ENCODE results near the gene PLA2G6.

Gene PLA2G6

GRCh38 chr22:38077595-38077994 is 104.0 kb downstream of the PLA2G6 start:
- Histone ChIP-seq H3K4me2 (ENCODE audit: low read length) (no peak overlapping the region), H2AFZ (no peak overlapping the region), H3K9ac (no peak overlapping the region), H3K4me1 (no peaks in the 10 kb centered on the region), H3K27me3 (ENCODE audit: control insufficient read depth, insufficient read depth, low read length) (no peaks in the 10 kb centered on the region), H3K9me3 (ENCODE audit: control insufficient read depth, low read length) (no peaks in the 10 kb centered on the region), H3K27ac (no peak overlapping the region), H3K4me3 (ENCODE audit: low read depth, low read length) (no peak overlapping the region), H3K79me2 (no peaks in the 10 kb centered on the region), H3K36me3 (ENCODE audit: control insufficient read depth, insufficient read depth, low read length) (no peaks in the 10 kb centered on the region)
- no peak for TF ChIP-seq CTCF (IDR thresholded peaks at IDR 0.05)

DNA sequence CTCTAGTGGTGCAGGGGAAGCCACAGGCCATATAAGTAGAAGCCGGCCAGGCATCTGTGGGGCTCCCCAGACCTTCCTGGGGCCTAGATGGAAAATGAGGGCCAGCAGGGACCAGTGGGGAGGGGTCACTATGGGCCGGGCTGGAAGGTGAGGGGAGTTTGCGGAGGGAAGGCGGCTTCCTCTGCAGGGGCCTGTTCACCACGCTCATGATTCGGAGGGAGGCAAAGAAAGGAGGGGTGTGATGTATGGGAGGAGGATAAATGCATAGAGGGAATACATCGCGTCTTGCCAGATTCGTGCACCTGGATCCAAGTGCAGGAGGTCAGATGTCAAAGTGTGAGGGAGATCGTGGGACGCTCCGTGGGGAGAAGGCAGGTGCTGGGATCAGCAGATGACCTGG is 104.5 kb downstream of the PLA2G6 start:
- Histone ChIP-seq H3K36me3 (ENCODE audit: control insufficient read depth, insufficient read depth, low read length) (no peaks in the 10 kb centered on the region), H3K9ac (no peak overlapping the region), H3K27ac (no peak overlapping the region), H3K9me3 (ENCODE audit: control insufficient read depth, low read length) (no peaks in the 10 kb centered on the region), H3K79me2 (no peaks in the 10 kb centered on the region), H3K4me3 (ENCODE audit: low read depth, low read length) (no peak overlapping the region), H3K4me2 (ENCODE audit: low read length) (no peak overlapping the region), H3K27me3 (ENCODE audit: control insufficient read depth, insufficient read depth, low read length) (no peaks in the 10 kb centered on the region), H2AFZ (no peak overlapping the region), H3K4me1 (no peaks in the 10 kb centered on the region)
- TF ChIP-seq CTCF (IDR thresholded peaks at IDR 0.05): no peak

DNA sequence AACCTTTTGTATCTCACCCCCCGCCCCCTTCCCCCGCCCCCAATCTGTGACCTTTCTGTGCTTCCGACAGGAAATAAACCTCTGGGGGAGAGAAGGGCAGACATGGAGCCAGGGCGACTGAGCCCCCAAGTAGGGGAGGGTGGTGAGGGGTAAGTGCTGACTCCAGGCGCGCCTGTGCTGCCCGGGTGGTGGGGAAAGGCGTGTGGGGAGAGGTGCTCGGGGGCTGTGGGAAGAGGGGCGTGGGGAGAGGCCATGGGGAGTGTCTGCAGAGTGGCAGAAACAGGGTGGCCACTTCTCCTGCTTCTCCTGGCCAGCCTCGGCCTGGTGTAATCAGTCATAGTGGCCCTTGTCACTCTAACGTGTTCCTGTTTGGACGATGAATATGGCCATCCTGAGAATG is 105.7 kb downstream of the PLA2G6 start:
- Histone ChIP-seq H3K4me1 (no peaks in the 10 kb centered on the region), H3K36me3 (ENCODE audit: control insufficient read depth, insufficient read depth, low read length) (no peaks in the 10 kb centered on the region), H3K4me3 (ENCODE audit: low read depth, low read length) (no peak overlapping the region), H3K9me3 (ENCODE audit: control insufficient read depth, low read length) (no peaks in the 10 kb centered on the region), H3K79me2 (no peaks in the 10 kb centered on the region), H2AFZ (no peak overlapping the region), H3K27ac (no peak overlapping the region), H3K4me2 (ENCODE audit: low read length) (no peak overlapping the region), H3K27me3 (ENCODE audit: control insufficient read depth, insufficient read depth, low read length) (no peaks in the 10 kb centered on the region), H3K9ac (no peak overlapping the region)
- TF ChIP-seq CTCF (IDR thresholded peaks at IDR 0.05): no peak

DNA sequence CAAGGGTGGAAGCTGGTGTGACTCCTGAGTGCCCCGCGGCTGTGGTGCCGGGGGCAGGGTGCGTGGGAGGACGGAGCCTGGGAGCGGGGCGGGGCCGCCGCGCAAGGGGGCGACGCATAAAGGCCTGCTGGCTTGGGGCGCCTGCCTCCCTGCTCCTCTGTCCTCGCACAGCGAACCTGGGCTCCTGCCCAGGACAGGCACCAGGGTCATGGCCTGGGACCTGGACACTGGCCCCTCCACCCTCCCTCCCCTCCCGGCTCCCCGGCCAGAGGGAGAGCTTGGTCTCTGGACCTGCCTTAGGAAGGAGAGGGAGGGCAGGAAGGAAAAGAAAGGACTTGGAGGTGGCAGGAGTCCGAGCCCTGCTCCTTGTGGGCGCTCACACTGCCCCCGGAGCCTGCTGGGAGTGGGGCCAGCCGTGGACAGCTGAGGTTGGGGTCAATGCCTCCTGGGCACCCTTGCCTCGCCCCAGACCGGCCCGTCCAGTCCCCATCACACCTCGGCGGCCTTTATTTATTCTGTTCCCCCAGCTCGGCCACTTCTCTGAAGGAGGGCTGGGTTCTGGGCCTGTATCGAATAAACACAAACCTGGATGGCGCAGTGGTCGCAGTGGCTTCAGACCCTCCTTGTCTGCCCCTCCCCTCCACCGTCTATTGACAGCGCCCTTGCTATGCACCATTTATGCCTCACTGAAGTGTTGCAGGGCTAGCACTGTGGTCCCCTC is 106.4 kb downstream of the PLA2G6 start:
- no peaks in the 10 kb centered on the region for H3K36me3 ChIP-seq (ENCODE audit: control insufficient read depth, insufficient read depth, low read length)
- H3K79me2 ChIP-seq: no peaks in the 10 kb centered on the region
- TF ChIP-seq CTCF (IDR thresholded peaks at IDR 0.05): no peak
- H3K4me1 ChIP-seq: no peaks in the 10 kb centered on the region
- H3K4me3 ChIP-seq (ENCODE audit: low read depth, low read length): no peak overlapping the region
- H3K27ac ChIP-seq: no peak overlapping the region
- no peaks in the 10 kb centered on the region for H3K27me3 ChIP-seq (ENCODE audit: control insufficient read depth, insufficient read depth, low read length)
- H3K9ac ChIP-seq: no peak overlapping the region
- no peak overlapping the region for H2AFZ ChIP-seq
- H3K4me2 ChIP-seq (ENCODE audit: low read length): no peak overlapping the region
- H3K9me3 ChIP-seq (ENCODE audit: control insufficient read depth, low read length): no peaks in the 10 kb centered on the region
